Activated T-cell treated with anti-CD3 and anti-CD28 coated beads for 48 hours (primary cell): ENCODE data around the gene SLC35B1.
"Not testable (repeated sequence)": the region's sequence is repeated elsewhere in the genome, so short reads cannot be mapped to it uniquely, and the experiment has no call there.

Experiments used
- DNase-seq: peaks from one replicate; pipeline ENCODE4 v3.0.0-alpha.2; 2020; ENCODE audit warnings: low read depth

The SLC35B1 gene

GRCh38 chr17:49699966-49700575 lies 7.7 kb downstream of the SLC35B1 start:
- no peak for DNase-seq

GRCh38 chr17:49698005-49698404 lies 9.8 kb downstream of the SLC35B1 start:
- no peak for DNase-seq

GRCh38 chr17:49696233-49696761 lies 11.5 kb downstream of the SLC35B1 start:
- DNase-seq, result peak; percentile 68

GRCh38 chr17:49695698-49696232 lies 12.0 kb downstream of the SLC35B1 start:
- DNase-seq, result no peak

GRCh38 chr17:49694847-49695697 lies 12.7 kb downstream of the SLC35B1 start:
- DNase-seq, result peak; percentile 62

GRCh38 chr17:49692751-49693150 lies 15.0 kb downstream of the SLC35B1 start:
- DNase-seq, result no peak

GRCh38 chr17:49691677-49692191 lies 16.0 kb downstream of the SLC35B1 start:
- DNase-seq, result no peak

- no peak for DNase-seq
Measured at GRCh38 chr17:49691086-49691676, 16.6 kb downstream of the SLC35B1 start.

- no peak for DNase-seq
Measured at GRCh38 chr17:49690256-49690655, 17.5 kb downstream of the SLC35B1 start.

- DNase-seq, result no peak
Measured at GRCh38 chr17:49688848-49689247, 18.9 kb downstream of the SLC35B1 start.

- no peak for DNase-seq
Measured at GRCh38 chr17:49687878-49688491, 19.8 kb downstream of the SLC35B1 start.

GRCh38 chr17:49681106-49681979 lies 26.4 kb downstream of the SLC35B1 start:
- no peak for DNase-seq

GRCh38 chr17:49680314-49680713 lies 27.4 kb downstream of the SLC35B1 start:
- DNase-seq, result no peak

GRCh38 chr17:49677933-49678847 lies 29.6 kb downstream of the SLC35B1 start, which contains the start of gene SPOP:
TSS of gene SPOP (minus strand) at chr17:49678097. CDS start at chr17:49622810, 55,287 bp downstream.
- DNase-seq, result peak; percentile 98

- peak; percentile 94 for DNase-seq
Measured at GRCh38 chr17:49677134-49677932, 30.4 kb downstream of the SLC35B1 start.

GRCh38 chr17:49676276-49676868 lies 31.4 kb downstream of the SLC35B1 start:
- no peak for DNase-seq

- DNase-seq, result no peak
Measured at GRCh38 chr17:49674507-49674906, 33.3 kb downstream of the SLC35B1 start.

- DNase-seq, result not testable (repeated sequence)
Measured at GRCh38 chr17:49673679-49674078, 34.1 kb downstream of the SLC35B1 start.
